HepG2 (cell line): ENCODE measurements around the gene GATC. TPM values are rescaled to one million over a fixed set of nuclear protein-coding genes. Genes with fewer than 3 reads are reported as not detected.

Source experiments
- NFKB2 ChIP-seq: sonication (generic); formaldehyde crosslinking; IDR thresholded peaks from 2 replicates; pipeline ENCODE4 v1.4.0; 2020; ENCODE audit warnings: missing genetic modification reagents, borderline replicate concordance
- PREB ChIP-seq: sonication (generic); formaldehyde crosslinking; IDR thresholded peaks from 2 replicates; pipeline ENCODE4 v1.4.0; 2020; ENCODE audit warnings: missing genetic modification reagents
- RARA ChIP-seq: IDR thresholded peaks from 2 replicates; pipeline ENCODE4 v1.6.1; 2016; ENCODE audit warnings: missing genetic modification reagents, missing compliant biosample characterization
- RARG ChIP-seq: sonication (generic); formaldehyde crosslinking; IDR thresholded peaks from 2 replicates; pipeline ENCODE4 v1.4.0; 2020; ENCODE audit warnings: low read depth, mild to moderate bottlenecking, missing genetic modification reagents
- SRY ChIP-seq: sonication (generic); formaldehyde crosslinking; IDR thresholded peaks from 2 replicates; pipeline ENCODE4 v1.8.0; 2022; ENCODE audit warnings: mild to moderate bottlenecking, missing genetic modification reagents
- ZFYVE20 ChIP-seq: sonication (generic); formaldehyde crosslinking; IDR thresholded peaks from 2 replicates; pipeline ENCODE4 v1.8.0; 2023; ENCODE audit warnings: low read depth, mild to moderate bottlenecking, moderate library complexity, missing genetic modification reagents, borderline replicate concordance
- ZHX1 ChIP-seq: sonication (generic); formaldehyde crosslinking; IDR thresholded peaks from 2 replicates; pipeline ENCODE4 v1.8.1; 2022; ENCODE audit warnings: low read depth, mild to moderate bottlenecking, missing genetic modification reagents
- ZNF235 ChIP-seq: sonication (generic); formaldehyde crosslinking; IDR thresholded peaks from 2 replicates; pipeline ENCODE4 v1.8.1; 2023; ENCODE audit warnings: mild to moderate bottlenecking, missing genetic modification reagents, borderline replicate concordance
- ZNF30 ChIP-seq: sonication (generic); formaldehyde crosslinking; IDR thresholded peaks from 2 replicates; pipeline ENCODE4 v1.5.0; 2020; ENCODE audit warnings: mild to moderate bottlenecking, missing genetic modification reagents
- ZNF432 ChIP-seq: sonication (generic); formaldehyde crosslinking; IDR thresholded peaks from 2 replicates; pipeline ENCODE4 v1.5.0; 2020; ENCODE audit warnings: missing genetic modification reagents, mild to moderate bottlenecking, borderline replicate concordance
- ZNF709 ChIP-seq: sonication (generic); formaldehyde crosslinking; IDR thresholded peaks from 2 replicates; pipeline ENCODE4 v1.5.0; 2020; ENCODE audit warnings: mild to moderate bottlenecking, missing genetic modification reagents
- ZNF784 ChIP-seq: sonication (generic); formaldehyde crosslinking; IDR thresholded peaks from 2 replicates; pipeline ENCODE4 v1.5.1; 2020; ENCODE audit warnings: missing genetic modification reagents, mild to moderate bottlenecking, borderline replicate concordance
- polyA plus RNA-seq, 8 experiments: library from polyadenylated mRNA; depleted of rRNA in 3 of 8; stranded (reverse) in 7 of 8; unstranded in 1 of 8; fragments of >200 nt; fragmentation: Illumina TruSeq in 4 of 8; extraction: Trizol in 4 of 8; gene quantifications; 2 replicates each; pipeline versions ENCODE4 v1.2.1 to v1.2.3, GENCODE V29; 2011 to 2016; ENCODE audit warnings: low read depth in 4 of 8, missing spikeins in 1 of 8, mixed read lengths in 1 of 8; ENCODE audit not compliant: insufficient read depth in 1 of 8
- total RNA-seq, 5 experiments: library from RNA; depleted of rRNA; stranded (reverse); fragments of >200 nt; fragmentation: Illumina TruSeq; extraction: Trizol; gene quantifications; 2 replicates each; pipeline ENCODE4 v1.2.3, GENCODE V29; 2016; ENCODE audit warnings: low read depth in 1 of 5
- TF ChIP-seq, protein P1 (sequence below): sonication (generic); formaldehyde crosslinking; IDR thresholded peaks from 2 replicates; pipeline ENCODE4 v1.5.0; 2020; ENCODE audit warnings: mild to moderate bottlenecking, missing genetic modification reagents, borderline replicate concordance
- TF ChIP-seq, protein P2 (sequence below): sonication (generic); formaldehyde crosslinking; IDR thresholded peaks from 2 replicates; pipeline ENCODE4 v1.4.0; 2020; ENCODE audit warnings: missing genetic modification reagents
- TF ChIP-seq, protein P3 (sequence below): sonication (generic); formaldehyde crosslinking; IDR thresholded peaks from 2 replicates; pipeline ENCODE4 v1.5.0; 2020; ENCODE audit warnings: missing genetic modification reagents

GATC gene
- total and polyA plus RNA-seq, 2 of the 13 experiments (the other 11 are each of a cell fraction or from before 2014, with no cell fraction given): 17.7 to 29.7 TPM

GRCh38 chr12:120469450-120470149 lies 23.4 kb downstream of the GATC start, which contains the start of gene SRSF9 (continued):
- TF ChIP-seq ZHX1 (CRISPR knock-in tag) (0 out of 2 replicates have a peak, but pooled peaks have one; percentile 7), SRY (CRISPR knock-in tag) (peak; percentile 32; the same call in 1 of the 2 replicates), ZNF432 (CRISPR knock-in tag) (no peak), ZFYVE20 (CRISPR knock-in tag) (0 out of 2 replicates have a peak, but pooled peaks have one; percentile 82), ZNF709 (peak; percentile 68), RARA (peak; percentile 66), RARG (CRISPR knock-in tag) (no peak), ZNF235 (no peak), ZNF784 (CRISPR knock-in tag) (peak; percentile 54; the same call in 1 of the 2 replicates), NFKB2 (peak; percentile 54; the same call in 1 of the 2 replicates), ZNF30 (0 out of 2 replicates have a peak, but pooled peaks have one; percentile 6), PREB (CRISPR knock-in tag) (no peak)
- TF ChIP-seq, protein P1, sequence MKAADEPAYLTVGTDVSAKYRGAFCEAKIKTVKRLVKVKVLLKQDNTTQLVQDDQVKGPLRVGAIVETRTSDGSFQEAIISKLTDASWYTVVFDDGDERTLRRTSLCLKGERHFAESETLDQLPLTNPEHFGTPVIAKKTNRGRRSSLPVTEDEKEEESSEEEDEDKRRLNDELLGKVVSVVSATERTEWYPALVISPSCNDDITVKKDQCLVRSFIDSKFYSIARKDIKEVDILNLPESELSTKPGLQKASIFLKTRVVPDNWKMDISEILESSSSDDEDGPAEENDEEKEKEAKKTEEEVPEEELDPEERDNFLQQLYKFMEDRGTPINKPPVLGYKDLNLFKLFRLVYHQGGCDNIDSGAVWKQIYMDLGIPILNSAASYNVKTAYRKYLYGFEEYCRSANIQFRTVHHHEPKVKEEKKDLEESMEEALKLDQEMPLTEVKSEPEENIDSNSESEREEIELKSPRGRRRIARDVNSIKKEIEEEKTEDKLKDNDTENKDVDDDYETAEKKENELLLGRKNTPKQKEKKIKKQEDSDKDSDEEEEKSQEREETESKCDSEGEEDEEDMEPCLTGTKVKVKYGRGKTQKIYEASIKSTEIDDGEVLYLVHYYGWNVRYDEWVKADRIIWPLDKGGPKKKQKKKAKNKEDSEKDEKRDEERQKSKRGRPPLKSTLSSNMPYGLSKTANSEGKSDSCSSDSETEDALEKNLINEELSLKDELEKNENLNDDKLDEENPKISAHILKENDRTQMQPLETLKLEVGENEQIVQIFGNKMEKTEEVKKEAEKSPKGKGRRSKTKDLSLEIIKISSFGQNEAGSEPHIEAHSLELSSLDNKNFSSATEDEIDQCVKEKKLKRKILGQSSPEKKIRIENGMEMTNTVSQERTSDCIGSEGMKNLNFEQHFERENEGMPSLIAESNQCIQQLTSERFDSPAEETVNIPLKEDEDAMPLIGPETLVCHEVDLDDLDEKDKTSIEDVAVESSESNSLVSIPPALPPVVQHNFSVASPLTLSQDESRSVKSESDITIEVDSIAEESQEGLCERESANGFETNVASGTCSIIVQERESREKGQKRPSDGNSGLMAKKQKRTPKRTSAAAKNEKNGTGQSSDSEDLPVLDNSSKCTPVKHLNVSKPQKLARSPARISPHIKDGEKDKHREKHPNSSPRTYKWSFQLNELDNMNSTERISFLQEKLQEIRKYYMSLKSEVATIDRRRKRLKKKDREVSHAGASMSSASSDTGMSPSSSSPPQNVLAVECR (CRISPR knock-in tag): peak; percentile 79; the same call in 1 of the 2 replicates
- TF ChIP-seq, protein P2, sequence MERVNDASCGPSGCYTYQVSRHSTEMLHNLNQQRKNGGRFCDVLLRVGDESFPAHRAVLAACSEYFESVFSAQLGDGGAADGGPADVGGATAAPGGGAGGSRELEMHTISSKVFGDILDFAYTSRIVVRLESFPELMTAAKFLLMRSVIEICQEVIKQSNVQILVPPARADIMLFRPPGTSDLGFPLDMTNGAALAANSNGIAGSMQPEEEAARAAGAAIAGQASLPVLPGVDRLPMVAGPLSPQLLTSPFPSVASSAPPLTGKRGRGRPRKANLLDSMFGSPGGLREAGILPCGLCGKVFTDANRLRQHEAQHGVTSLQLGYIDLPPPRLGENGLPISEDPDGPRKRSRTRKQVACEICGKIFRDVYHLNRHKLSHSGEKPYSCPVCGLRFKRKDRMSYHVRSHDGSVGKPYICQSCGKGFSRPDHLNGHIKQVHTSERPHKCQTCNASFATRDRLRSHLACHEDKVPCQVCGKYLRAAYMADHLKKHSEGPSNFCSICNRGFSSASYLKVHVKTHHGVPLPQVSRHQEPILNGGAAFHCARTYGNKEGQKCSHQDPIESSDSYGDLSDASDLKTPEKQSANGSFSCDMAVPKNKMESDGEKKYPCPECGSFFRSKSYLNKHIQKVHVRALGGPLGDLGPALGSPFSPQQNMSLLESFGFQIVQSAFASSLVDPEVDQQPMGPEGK (CRISPR knock-in tag): peak; percentile 85
- TF ChIP-seq, protein P3, sequence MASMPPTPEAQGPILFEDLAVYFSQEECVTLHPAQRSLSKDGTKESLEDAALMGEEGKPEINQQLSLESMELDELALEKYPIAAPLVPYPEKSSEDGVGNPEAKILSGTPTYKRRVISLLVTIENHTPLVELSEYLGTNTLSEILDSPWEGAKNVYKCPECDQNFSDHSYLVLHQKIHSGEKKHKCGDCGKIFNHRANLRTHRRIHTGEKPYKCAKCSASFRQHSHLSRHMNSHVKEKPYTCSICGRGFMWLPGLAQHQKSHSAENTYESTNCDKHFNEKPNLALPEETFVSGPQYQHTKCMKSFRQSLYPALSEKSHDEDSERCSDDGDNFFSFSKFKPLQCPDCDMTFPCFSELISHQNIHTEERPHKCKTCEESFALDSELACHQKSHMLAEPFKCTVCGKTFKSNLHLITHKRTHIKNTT: no peak
